Measurements from ENCODE around the gene CASP14. TPM values are rescaled to one million over a fixed set of nuclear protein-coding genes. Genes with fewer than 3 reads are reported as not detected.

Gene CASP14
- polyA plus RNA-seq, 1 donor from 2014 or later = not detected

- TF ChIP-seq MXI1 (conservative IDR thresholded peaks at IDR 0.05; ENCODE audit: poor library complexity, severe bottlenecking) = no peak
- no peak for TF ChIP-seq REST (IDR thresholded peaks at IDR 0.05; ENCODE audit: borderline replicate concordance)
- no peak for TF ChIP-seq CTCF (IDR thresholded peaks at IDR 0.05; ENCODE audit: poor library complexity, severe bottlenecking)
- TF ChIP-seq POLR2AphosphoS5 (IDR thresholded peaks at IDR 0.05) = no peak
- no peak for TF ChIP-seq EP300 (conservative IDR thresholded peaks at IDR 0.05; ENCODE audit: poor library complexity, severe bottlenecking)
- TF ChIP-seq EZH2 (IDR thresholded peaks at IDR 0.05; ENCODE audit: borderline replicate concordance, insufficient read depth, low read length, poor library complexity, severe bottlenecking) = no peak
- TF ChIP-seq RAD21 (conservative IDR thresholded peaks at IDR 0.05) = no peak
- TF ChIP-seq SMC3 (conservative IDR thresholded peaks at IDR 0.05; ENCODE audit: poor library complexity) = no peak
- TF ChIP-seq TAF1 (IDR thresholded peaks at IDR 0.05; ENCODE audit: low read depth) = no peak
- no peaks in the 10 kb centered on the region for H3K79me2 ChIP-seq (replicated peaks; ENCODE audit: insufficient read depth, low read length)
- H3K36me3 ChIP-seq (ENCODE audit: insufficient read depth, low read length) = no peaks in the 10 kb centered on the region
- H3F3A ChIP-seq (ENCODE audit: insufficient read depth, low read length, poor library complexity, severe bottlenecking) = no peaks in the 10 kb centered on the region
- H3K9ac ChIP-seq (ENCODE audit: low read length) = no peak overlapping the region
- peaks cover 14% of the 10 kb centered on the region for H3K27me3 ChIP-seq (ENCODE audit: insufficient read depth, low read depth, low read length)
- no peak overlapping the region for H2AFZ ChIP-seq (ENCODE audit: low read depth, low read length)
- no peak overlapping the region for H3K4me2 ChIP-seq (ENCODE audit: low read length)
- peaks cover 2% of the 10 kb centered on the region for H3K9me3 ChIP-seq (ENCODE audit: low read length)
- H3K9me2 ChIP-seq (ENCODE audit: insufficient read depth, low read length) = no peaks in the 10 kb centered on the region
- H4K20me1 ChIP-seq (ENCODE audit: insufficient read depth) = no peaks in the 10 kb centered on the region
- no peak overlapping the region for H3K27ac ChIP-seq (ENCODE audit: low read length)
- H3K4me3 ChIP-seq (ENCODE audit: low read length) = no peak overlapping the region
Observed at GRCh38 chr19:15104003-15104402, 54.7 kb downstream of the CASP14 start.

GRCh38 chr19:15104411-15104810 is 55.1 kb downstream of the CASP14 start:
- no peaks in the 10 kb centered on the region for H3K79me2 ChIP-seq (replicated peaks; ENCODE audit: insufficient read depth, low read length)
- TF ChIP-seq MXI1 (conservative IDR thresholded peaks at IDR 0.05; ENCODE audit: poor library complexity, severe bottlenecking) = no peak
- TF ChIP-seq SMC3 (conservative IDR thresholded peaks at IDR 0.05; ENCODE audit: poor library complexity) = no peak
- TF ChIP-seq EP300 (conservative IDR thresholded peaks at IDR 0.05; ENCODE audit: poor library complexity, severe bottlenecking) = no peak
- no peak for TF ChIP-seq REST (IDR thresholded peaks at IDR 0.05; ENCODE audit: borderline replicate concordance)
- TF ChIP-seq CTCF (IDR thresholded peaks at IDR 0.05; ENCODE audit: poor library complexity, severe bottlenecking) = no peak
- TF ChIP-seq TAF1 (IDR thresholded peaks at IDR 0.05; ENCODE audit: low read depth) = no peak
- TF ChIP-seq EZH2 (IDR thresholded peaks at IDR 0.05; ENCODE audit: borderline replicate concordance, insufficient read depth, low read length, poor library complexity, severe bottlenecking) = no peak
- no peak for TF ChIP-seq RAD21 (conservative IDR thresholded peaks at IDR 0.05)
- no peak for TF ChIP-seq POLR2AphosphoS5 (IDR thresholded peaks at IDR 0.05)
- H3K9me3 ChIP-seq (ENCODE audit: low read length) = peaks cover 2% of the 10 kb centered on the region
- no peak overlapping the region for H3K4me2 ChIP-seq (ENCODE audit: low read length)
- no peaks in the 10 kb centered on the region for H3K9me2 ChIP-seq (ENCODE audit: insufficient read depth, low read length)
- H3K36me3 ChIP-seq (ENCODE audit: insufficient read depth, low read length) = no peaks in the 10 kb centered on the region
- peaks cover 14% of the 10 kb centered on the region for H3K27me3 ChIP-seq (ENCODE audit: insufficient read depth, low read depth, low read length)
- H3K4me3 ChIP-seq (ENCODE audit: low read length) = no peak overlapping the region
- no peak overlapping the region for H2AFZ ChIP-seq (ENCODE audit: low read depth, low read length)
- no peaks in the 10 kb centered on the region for H4K20me1 ChIP-seq (ENCODE audit: insufficient read depth)
- H3F3A ChIP-seq (ENCODE audit: insufficient read depth, low read length, poor library complexity, severe bottlenecking) = no peaks in the 10 kb centered on the region
- H3K9ac ChIP-seq (ENCODE audit: low read length) = no peak overlapping the region
- no peak overlapping the region for H3K27ac ChIP-seq (ENCODE audit: low read length)
